ENCODE results near the gene KLHL25. TPM values are rescaled to one million over a fixed set of nuclear protein-coding genes. Genes with fewer than 3 reads are reported as not detected.
A peak's percentile ranks its signal among the peaks of the same experiment; 100 is the strongest.
"Not testable (repeated sequence)": the region's sequence is repeated elsewhere in the genome, so short reads cannot be mapped to it uniquely, and the experiment has no call there.

KLHL25 gene
- total RNA-seq, 2 donors from 2014 or later, result 15.0 to 18.1 TPM

- Histone ChIP-seq H3K36me3 (no peaks in the 10 kb centered on the region), H3K4me3 (no peak overlapping the region), H3K4me1 (ENCODE audit: control insufficient read depth in 1 of 2, low read depth in 2 of 2) (no peaks in the 10 kb centered on the region), H3K27me3 (replicated peaks; ENCODE audit: insufficient read depth) (no peaks in the 10 kb centered on the region), H3K9me3 (no peaks in the 10 kb centered on the region), H3K27ac (no peak overlapping the region)
- ATAC-seq (ENCODE audit: insufficient number of reproducible peaks, low FRiP score, low read depth), result no peak
- no peak for TF ChIP-seq CTCF (IDR thresholded peaks at IDR 0.05)
- no peak for DNase-seq (ENCODE audit: low spot score)
Observed at GRCh38 chr15:85804481-85805170, 9.9 kb upstream of the KLHL25 start.

GRCh38 chr15:85802617-85803016 is 7.9 kb upstream of the KLHL25 start:
- not testable (repeated sequence) for H3K9me3 ChIP-seq; H3K27me3 ChIP-seq (replicated peaks; ENCODE audit: insufficient read depth); H3K4me3 ChIP-seq; ATAC-seq (ENCODE audit: insufficient number of reproducible peaks, low FRiP score, low read depth); H3K4me1 ChIP-seq (ENCODE audit: control insufficient read depth in 1 of 2, low read depth in 2 of 2); H3K27ac ChIP-seq; H3K36me3 ChIP-seq; DNase-seq (ENCODE audit: low spot score)

GRCh38 chr15:85800478-85801123 is 5.9 kb upstream of the KLHL25 start:
- TF ChIP-seq CTCF (IDR thresholded peaks at IDR 0.05), result no peak
- DNase-seq (ENCODE audit: low spot score) (peak; percentile 14), ATAC-seq (ENCODE audit: insufficient number of reproducible peaks, low FRiP score, low read depth) (no peak)
- no peak overlapping the region for H3K4me3 ChIP-seq
- H3K27ac ChIP-seq, result no peak overlapping the region
- H3K27me3 ChIP-seq (replicated peaks; ENCODE audit: insufficient read depth), result no peaks in the 10 kb centered on the region
- H3K36me3 ChIP-seq, result no peaks in the 10 kb centered on the region
- peaks cover 0 to 2% of the 10 kb centered on the region in 2 donors for H3K4me1 ChIP-seq (ENCODE audit: control insufficient read depth in 1 of 2, low read depth in 2 of 2)
- no peaks in the 10 kb centered on the region for H3K9me3 ChIP-seq

GRCh38 chr15:85796371-85796770 is 1.6 kb upstream of the KLHL25 start:
- not testable (repeated sequence) for H3K9me3 ChIP-seq; H3K27ac ChIP-seq; DNase-seq (ENCODE audit: low spot score); H3K4me3 ChIP-seq; H3K27me3 ChIP-seq (replicated peaks; ENCODE audit: insufficient read depth); ATAC-seq (ENCODE audit: insufficient number of reproducible peaks, low FRiP score, low read depth); H3K36me3 ChIP-seq
- peaks cover 8 to 27% of the 10 kb centered on the region in 2 donors for H3K4me1 ChIP-seq (ENCODE audit: control insufficient read depth in 1 of 2, low read depth in 2 of 2)

- DNase-seq (ENCODE audit: low spot score), result no peak
- Histone ChIP-seq H3K27ac (no peak overlapping the region), H3K4me3 (peak overlapping the region; percentile 98)
Observed at GRCh38 chr15:85795337-85796305, 896 bp upstream of the KLHL25 start.

More at GRCh38 chr15:85795337-85796305, 896 bp upstream of the KLHL25 start:
- ATAC-seq (ENCODE audit: insufficient number of reproducible peaks, low FRiP score, low read depth), result no peak
- H3K36me3 ChIP-seq, result no peaks in the 10 kb centered on the region
- H3K4me1 ChIP-seq (ENCODE audit: control insufficient read depth in 1 of 2, low read depth in 2 of 2), result peaks cover 8 to 27% of the 10 kb centered on the region in 2 donors
- TF ChIP-seq CTCF (IDR thresholded peaks at IDR 0.05), result no peak
- no peaks in the 10 kb centered on the region for H3K27me3 ChIP-seq (replicated peaks; ENCODE audit: insufficient read depth)
- H3K9me3 ChIP-seq, result no peaks in the 10 kb centered on the region

Measured in thoracic aorta (tissue), 2 donors.